ENCODE measurements around the gene TEKTIP1. TPM values are rescaled to one million over a fixed set of nuclear protein-coding genes. Genes with fewer than 3 reads are reported as not detected.

The TEKTIP1 gene
- total and polyA plus RNA-seq, 2 experiments from 2014 or later, result 1.5 TPM; not detected in 1

- no peaks in the 10 kb centered on the region for H3K36me3 ChIP-seq (replicated peaks; ENCODE audit: insufficient read depth, low read depth)
- WGBS (ENCODE audit: low lambda C conversion rate, missing lambda C conversion rate), result 94% methylated on average over 16 of the region's 16 CpGs
- H3K27ac ChIP-seq, result no peak overlapping the region
These were observed 46.1 kb upstream of the TEKTIP1 start for GRCh38 chr19:3492919-3493318.

DNA sequence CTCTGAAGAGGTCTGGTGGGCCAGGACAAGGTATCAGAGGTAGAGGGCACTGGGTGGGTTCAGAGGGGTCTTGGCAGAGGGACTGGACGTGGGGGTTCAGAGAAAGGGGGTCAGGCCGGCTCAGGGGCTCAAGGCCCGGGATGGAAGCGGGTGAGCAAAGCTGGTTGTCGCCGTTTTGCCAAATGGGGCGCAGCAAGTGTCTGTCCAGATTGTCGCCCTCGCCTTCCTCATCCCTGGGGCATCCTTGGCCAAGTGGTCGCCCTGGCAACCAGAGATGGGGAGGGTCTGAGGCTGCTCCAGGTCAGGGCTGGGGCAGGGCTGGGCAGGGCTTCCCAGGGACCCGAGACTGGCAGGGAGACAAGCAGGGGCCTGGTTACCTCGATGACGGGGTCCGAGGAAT is 45.3 kb upstream of the TEKTIP1 start:
- Histone ChIP-seq H3K79me2 (peaks cover 16% of the 10 kb centered on the region), H3K36me3 (replicated peaks; ENCODE audit: insufficient read depth, low read depth) (no peaks in the 10 kb centered on the region), H3K4me3 (no peak overlapping the region), H3K27ac (no peak overlapping the region), H3K4me2 (no peak overlapping the region), H2AFZ (no peak overlapping the region), H3K4me1 (ENCODE audit: insufficient read depth) (no peaks in the 10 kb centered on the region), H3K9me3 (ENCODE audit: low read depth) (no peaks in the 10 kb centered on the region), H3K9me2 (replicated peaks; ENCODE audit: insufficient read depth) (no peaks in the 10 kb centered on the region), H4K20me1 (ENCODE audit: insufficient read depth, poor library complexity, severe bottlenecking) (no peaks in the 10 kb centered on the region), H3K27me3 (no peaks in the 10 kb centered on the region)
- TF ChIP-seq, protein P1, sequence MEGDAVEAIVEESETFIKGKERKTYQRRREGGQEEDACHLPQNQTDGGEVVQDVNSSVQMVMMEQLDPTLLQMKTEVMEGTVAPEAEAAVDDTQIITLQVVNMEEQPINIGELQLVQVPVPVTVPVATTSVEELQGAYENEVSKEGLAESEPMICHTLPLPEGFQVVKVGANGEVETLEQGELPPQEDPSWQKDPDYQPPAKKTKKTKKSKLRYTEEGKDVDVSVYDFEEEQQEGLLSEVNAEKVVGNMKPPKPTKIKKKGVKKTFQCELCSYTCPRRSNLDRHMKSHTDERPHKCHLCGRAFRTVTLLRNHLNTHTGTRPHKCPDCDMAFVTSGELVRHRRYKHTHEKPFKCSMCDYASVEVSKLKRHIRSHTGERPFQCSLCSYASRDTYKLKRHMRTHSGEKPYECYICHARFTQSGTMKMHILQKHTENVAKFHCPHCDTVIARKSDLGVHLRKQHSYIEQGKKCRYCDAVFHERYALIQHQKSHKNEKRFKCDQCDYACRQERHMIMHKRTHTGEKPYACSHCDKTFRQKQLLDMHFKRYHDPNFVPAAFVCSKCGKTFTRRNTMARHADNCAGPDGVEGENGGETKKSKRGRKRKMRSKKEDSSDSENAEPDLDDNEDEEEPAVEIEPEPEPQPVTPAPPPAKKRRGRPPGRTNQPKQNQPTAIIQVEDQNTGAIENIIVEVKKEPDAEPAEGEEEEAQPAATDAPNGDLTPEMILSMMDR (IDR thresholded peaks at IDR 0.05; ENCODE audit: poor library complexity), result no peak
- TF ChIP-seq EZH2 (IDR thresholded peaks at IDR 0.05; ENCODE audit: borderline replicate concordance) (no peak), EZH2phosphoT487 (IDR thresholded peaks at IDR 0.05; ENCODE audit: low read depth, severe bottlenecking, unreplicated experiment) (no peak)
- 98% methylated on average over 12 of the region's 14 CpGs for WGBS (ENCODE audit: low lambda C conversion rate, missing lambda C conversion rate)
- DNase-seq (ENCODE audit: low spot score), result no peak

More at GRCh38 chr19:3492919-3493318, 46.1 kb upstream of the TEKTIP1 start:
- H3K4me2 ChIP-seq, result no peak overlapping the region
- DNase-seq (ENCODE audit: low spot score), result no peak
- no peaks in the 10 kb centered on the region for H4K20me1 ChIP-seq (ENCODE audit: insufficient read depth, poor library complexity, severe bottlenecking)
- H3K9me3 ChIP-seq (ENCODE audit: low read depth), result no peaks in the 10 kb centered on the region
- H3K9me2 ChIP-seq (replicated peaks; ENCODE audit: insufficient read depth), result no peaks in the 10 kb centered on the region
- H3K79me2 ChIP-seq, result peaks cover 10% of the 10 kb centered on the region
- no peak overlapping the region for H3K4me3 ChIP-seq
- TF ChIP-seq EZH2phosphoT487 (IDR thresholded peaks at IDR 0.05; ENCODE audit: low read depth, severe bottlenecking, unreplicated experiment), result no peak
- TF ChIP-seq EZH2 (IDR thresholded peaks at IDR 0.05; ENCODE audit: borderline replicate concordance), result no peak
- TF ChIP-seq, protein P1 (IDR thresholded peaks at IDR 0.05; ENCODE audit: poor library complexity), result no peak
- H3K27me3 ChIP-seq, result no peaks in the 10 kb centered on the region
- H3K4me1 ChIP-seq (ENCODE audit: insufficient read depth), result no peaks in the 10 kb centered on the region
- H2AFZ ChIP-seq, result no peak overlapping the region

DNA sequence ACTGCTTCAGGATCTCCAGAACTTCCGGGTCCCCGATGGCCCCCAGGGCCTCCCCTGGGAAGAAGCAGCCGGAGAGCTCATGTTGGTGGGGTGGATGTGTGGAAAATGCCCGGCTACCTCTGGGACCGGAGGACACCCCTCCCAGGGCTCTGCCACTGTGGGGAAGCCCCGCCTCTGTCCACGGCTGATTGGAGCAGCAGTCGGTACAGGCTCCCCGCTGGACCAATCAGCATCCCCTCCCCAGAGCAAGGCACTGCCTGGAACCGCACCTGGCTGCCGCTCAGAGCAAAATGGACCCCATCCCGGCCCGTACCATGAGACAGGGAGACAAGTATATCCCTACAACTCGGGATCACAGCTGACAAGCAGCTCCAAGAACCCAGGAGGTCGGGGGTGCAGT is 44.9 kb upstream of the TEKTIP1 start:
- H3K27me3 ChIP-seq, result no peaks in the 10 kb centered on the region
- no peak overlapping the region for H3K27ac ChIP-seq
- no peaks in the 10 kb centered on the region for H3K9me2 ChIP-seq (replicated peaks; ENCODE audit: insufficient read depth)
- no peaks in the 10 kb centered on the region for H3K4me1 ChIP-seq (ENCODE audit: insufficient read depth)
- H3K36me3 ChIP-seq (replicated peaks; ENCODE audit: insufficient read depth, low read depth), result no peaks in the 10 kb centered on the region
- H2AFZ ChIP-seq, result no peak overlapping the region
- H3K9me3 ChIP-seq (ENCODE audit: low read depth), result no peaks in the 10 kb centered on the region
- peaks cover 20% of the 10 kb centered on the region for H3K79me2 ChIP-seq
- H3K4me3 ChIP-seq, result no peak overlapping the region
- no peak for DNase-seq (ENCODE audit: low spot score)
- H4K20me1 ChIP-seq (ENCODE audit: insufficient read depth, poor library complexity, severe bottlenecking), result no peaks in the 10 kb centered on the region
- H3K4me2 ChIP-seq, result no peak overlapping the region
- TF ChIP-seq EZH2 (IDR thresholded peaks at IDR 0.05; ENCODE audit: borderline replicate concordance) (no peak), EZH2phosphoT487 (IDR thresholded peaks at IDR 0.05; ENCODE audit: low read depth, severe bottlenecking, unreplicated experiment) (no peak)
- TF ChIP-seq, protein P1 (IDR thresholded peaks at IDR 0.05; ENCODE audit: poor library complexity), result no peak
- WGBS (ENCODE audit: low lambda C conversion rate, missing lambda C conversion rate), result 85% methylated on average over 15 of the region's 15 CpGs

DNA sequence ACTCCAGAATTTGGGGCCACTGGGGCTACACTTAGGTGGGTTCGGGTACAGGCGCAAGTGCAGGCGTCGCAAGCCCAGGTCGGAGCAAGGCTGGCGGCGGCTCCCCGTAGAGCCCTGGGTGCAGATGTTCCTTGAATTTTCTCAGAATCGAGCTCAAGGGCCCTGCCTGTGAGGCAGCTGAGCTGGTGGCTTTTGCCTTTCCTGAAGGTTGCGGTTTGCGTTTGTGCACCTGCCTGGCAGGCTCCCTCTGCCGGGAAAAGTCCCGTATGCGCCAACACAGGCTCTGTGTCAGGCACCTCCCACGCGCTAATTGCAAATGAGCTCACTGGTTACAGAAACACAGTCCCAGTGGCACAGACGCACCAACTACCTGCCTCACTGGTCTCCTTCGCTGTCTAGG is 44.4 kb upstream of the TEKTIP1 start:
- no peak overlapping the region for H3K4me2 ChIP-seq
- WGBS (ENCODE audit: low lambda C conversion rate, missing lambda C conversion rate), result 96% methylated on average over 18 of the region's 18 CpGs
- peaks cover 25% of the 10 kb centered on the region for H3K79me2 ChIP-seq
- H2AFZ ChIP-seq, result no peak overlapping the region
- no peaks in the 10 kb centered on the region for H4K20me1 ChIP-seq (ENCODE audit: insufficient read depth, poor library complexity, severe bottlenecking)
- no peak for DNase-seq (ENCODE audit: low spot score)
- H3K9me3 ChIP-seq (ENCODE audit: low read depth), result no peaks in the 10 kb centered on the region
- no peaks in the 10 kb centered on the region for H3K27me3 ChIP-seq
- H3K36me3 ChIP-seq (replicated peaks; ENCODE audit: insufficient read depth, low read depth), result no peaks in the 10 kb centered on the region
- TF ChIP-seq EZH2 (IDR thresholded peaks at IDR 0.05; ENCODE audit: borderline replicate concordance) (no peak), EZH2phosphoT487 (IDR thresholded peaks at IDR 0.05; ENCODE audit: low read depth, severe bottlenecking, unreplicated experiment) (no peak)
- TF ChIP-seq, protein P1 (IDR thresholded peaks at IDR 0.05; ENCODE audit: poor library complexity), result no peak
- H3K4me1 ChIP-seq (ENCODE audit: insufficient read depth), result peaks cover 1% of the 10 kb centered on the region
- H3K27ac ChIP-seq, result no peak overlapping the region
- no peak overlapping the region for H3K4me3 ChIP-seq
- H3K9me2 ChIP-seq (replicated peaks; ENCODE audit: insufficient read depth), result no peaks in the 10 kb centered on the region
